Omental fat pad (tissue), 4 donors: Measurements from ENCODE around the gene KRT74. TPM values are rescaled to one million over a fixed set of nuclear protein-coding genes. Genes with fewer than 3 reads are reported as not detected.

Experiments
- ATAC-seq: fragments of 150-250 bp; one replicate; pipeline ENCODE4 v1.9.1; 2016; ENCODE audit warnings: mild to moderate bottlenecking, moderate library complexity; ENCODE audit not compliant: low FRiP score
- DNase-seq: peaks from one replicate; pipeline ENCODE4 v3.0.0-alpha.2; 2019; ENCODE audit warnings: low spot score
- CTCF ChIP-seq, 3 donors: fragments of 450-650 bp; IDR thresholded peaks; one replicate each; pipeline ENCODE4 v1.5.1; 2016 to 2017; ENCODE audit warnings: antibody characterized with exemption in 3 of 3, mild to moderate bottlenecking in 3 of 3, moderate library complexity in 2 of 3
- total RNA-seq, 4 donors: library from RNA; depleted of rRNA; stranded (reverse); fragments of >200 nt; gene quantifications; one replicate each; pipeline ENCODE4 v1.1.0, GENCODE V29; 2016

The KRT74 gene
- total RNA-seq, 4 donors from 2014 or later, result not detected

- ATAC-seq, result no peak
- TF ChIP-seq CTCF (IDR thresholded peaks at IDR 0.05), result no peak
- DNase-seq, result no peak
Observed at GRCh38 chr12:52564582-52564981, 9.1 kb downstream of the KRT74 start.

- no peak for DNase-seq
- TF ChIP-seq CTCF (IDR thresholded peaks at IDR 0.05), result no peak
- no peak for ATAC-seq
Observed at GRCh38 chr12:52561880-52562449, 11.7 kb downstream of the KRT74 start.

- ATAC-seq (no peak), DNase-seq (no peak)
- no peak for TF ChIP-seq CTCF (IDR thresholded peaks at IDR 0.05)
Observed at GRCh38 chr12:52559979-52560378, 13.7 kb downstream of the KRT74 start.

- no peak for TF ChIP-seq CTCF (IDR thresholded peaks at IDR 0.05)
- ATAC-seq (no peak), DNase-seq (no peak)
Observed at GRCh38 chr12:52558781-52559445, 14.7 kb downstream of the KRT74 start.

GRCh38 chr12:52557476-52557875 is 16.2 kb downstream of the KRT74 start:
- no peak for DNase-seq
- ATAC-seq, result no peak

GRCh38 chr12:52555577-52555976 is 18.1 kb downstream of the KRT74 start:
- ATAC-seq (no peak), DNase-seq (no peak)
- no peak for TF ChIP-seq CTCF (IDR thresholded peaks at IDR 0.05)

More at GRCh38 chr12:52557476-52557875, 16.2 kb downstream of the KRT74 start:
- no peak for TF ChIP-seq CTCF (IDR thresholded peaks at IDR 0.05)

GRCh38 chr12:52552681-52553195 is 20.9 kb downstream of the KRT74 start, which contains the start of gene KRT71:
KRT71 (minus strand) TSS chr12:52553145; CDS start chr12:52553077, 68 bp downstream.
- DNase-seq (no peak), ATAC-seq (no peak)
- no peak for TF ChIP-seq CTCF (IDR thresholded peaks at IDR 0.05)
